HCT116 (cell line): Measurements from ENCODE around the gene CREB3L4. TPM values are rescaled to one million over a fixed set of nuclear protein-coding genes. Genes with fewer than 3 reads are reported as not detected.
A peak's percentile ranks its signal among the peaks of the same experiment; 100 is the strongest.

Experiments used
- ATAC-seq: fragments of 200-7000 bp; cut with Tn5 transposase; 2 replicates; pipeline ENCODE4 v1.9.1; 2020; ENCODE audit warnings: mild to moderate bottlenecking, moderate library complexity
- BruUV-seq: library from RNA; stranded (reverse); fragments of 400-500 nt; replicated peaks from 2 replicates; lab custom pipeline; 2021; lab: Mats Ljungman, UMichigan
- CTCF ChIA-PET: fragments of 300-600 bp; sonication (Branson Sonifier 250); formaldehyde crosslinking; loops from one replicate; lab custom pipeline; 2021; ENCODE audit warnings: antibody characterized with exemption; lab: Charles Lee
- POLR2A ChIA-PET: fragments of 300-600, 350-600 bp; sonication (Branson Sonifier 250); formaldehyde crosslinking; loops from one replicate; lab custom pipeline; 2021; ENCODE audit warnings: antibody characterized with exemption; lab: Charles Lee
- RAD21 ChIA-PET, 2 experiments: fragments of 300-600 bp; sonication (Branson Sonifier 250); formaldehyde crosslinking; loops; one replicate each; lab custom pipeline; 2023; ENCODE audit warnings: low total read pairs in 2 of 2; ENCODE audit not compliant: uncharacterized antibody in 2 of 2, unreplicated experiment in 2 of 2, low non-redundant PET in 1 of 2; lab: Charles Lee
- DNase-seq: peaks from one replicate; pipeline ENCODE4 v3.0.0-alpha.2; 2010; ENCODE audit warnings: low read depth, low spot score
- H2AFZ ChIP-seq: fragments of 200-600 bp; shearing (Covaris generic), sonication (generic); 2 replicates; pipeline ENCODE4 v1.6.1; 2017; ENCODE audit warnings: low read depth, mixed run types, mixed read lengths, antibody characterized with exemption, low read length; ENCODE audit not compliant: poor library complexity, severe bottlenecking
- H3K27ac ChIP-seq: 2 replicates; pipeline ENCODE4 v1.5.1; 2012; ENCODE audit warnings: low read depth, low read length
- H3K27me3 ChIP-seq: fragments of 200-600 bp; sonication (generic); 2 replicates; pipeline ENCODE4 v1.6.1; 2016; ENCODE audit warnings: mixed run types, low read length, mixed read lengths; ENCODE audit not compliant: insufficient read depth
- H3K36me3 ChIP-seq, 2 experiments: fragments of 200-500 bp in 1 of 2; fragments of 200-600 bp in 1 of 2; sonication (Bioruptor generic) in 1 of 2; sonication (generic) in 1 of 2; 2 replicates each; pipeline versions ENCODE4 v1.5.1 to v1.6.1; 2014 to 2016; ENCODE audit warnings: low read length in 2 of 2, inconsistent platforms in 1 of 2, mixed read lengths in 1 of 2, mixed run types in 1 of 2; ENCODE audit not compliant: insufficient read depth in 2 of 2, control insufficient read depth in 1 of 2
- H3K4me1 ChIP-seq, 2 experiments: fragments of 200-600 bp in 1 of 2; sonication (generic) in 1 of 2; 2 replicates each; pipeline versions ENCODE4 v1.5.1 to v1.6.1; 2012 to 2017; ENCODE audit warnings: low read length in 2 of 2, inconsistent platforms in 1 of 2, mild to moderate bottlenecking in 1 of 2, mixed read lengths in 1 of 2, mixed run types in 1 of 2, moderate library complexity in 1 of 2; ENCODE audit not compliant: insufficient read depth in 2 of 2, control insufficient read depth in 1 of 2
- H3K4me2 ChIP-seq: fragments of 200-600 bp; sonication (generic); 2 replicates; pipeline ENCODE4 v1.6.1; 2017; ENCODE audit warnings: mixed run types, low read length, mixed read lengths
- H3K4me3 ChIP-seq, 2 experiments: fragments of 200-600 bp in 1 of 2; sonication (generic) in 1 of 2; replicated peaks in 1 of 2; 2 replicates each; pipeline ENCODE4 v1.5.1; 2011 to 2016; ENCODE audit warnings: low read length in 2 of 2, control low read depth in 1 of 2, low read depth in 1 of 2, mild to moderate bottlenecking in 1 of 2, mixed read lengths in 1 of 2, mixed run types in 1 of 2
- H3K79me2 ChIP-seq: fragments of 200-600 bp; sonication (generic); 2 replicates; pipeline ENCODE4 v1.6.1; 2017; ENCODE audit warnings: mild to moderate bottlenecking, mixed run types, low read length, moderate library complexity, mixed read lengths; ENCODE audit not compliant: insufficient read depth
- H3K9ac ChIP-seq: fragments of 200-600 bp; sonication (generic); 2 replicates; pipeline ENCODE4 v1.6.1; 2016; ENCODE audit warnings: low read length, mixed read lengths
- H3K9me2 ChIP-seq: fragments of 200-600 bp; sonication (generic), shearing (Covaris generic); 2 replicates; pipeline ENCODE4 v1.6.1; 2017; ENCODE audit warnings: mixed run types, mild to moderate bottlenecking, moderate library complexity; ENCODE audit not compliant: insufficient read depth
- H3K9me3 ChIP-seq, 2 experiments: fragments of 200-500 bp in 1 of 2; fragments of 200-600 bp in 1 of 2; sonication (Bioruptor generic) in 1 of 2; sonication (generic) in 1 of 2; 2 replicates each; pipeline ENCODE4 v1.6.1; 2014 to 2017; ENCODE audit warnings: low read length in 2 of 2, mixed read lengths in 2 of 2, inconsistent platforms in 1 of 2, low read depth in 1 of 2, mild to moderate bottlenecking in 1 of 2, mixed run types in 1 of 2, moderate library complexity in 1 of 2; ENCODE audit not compliant: control insufficient read depth in 1 of 2, insufficient read depth in 1 of 2
- H4K20me1 ChIP-seq: fragments of 200-600 bp; sonication (generic), shearing (Covaris generic); 2 replicates; pipeline ENCODE4 v1.6.1; 2017; ENCODE audit warnings: mixed run types, mild to moderate bottlenecking, moderate library complexity; ENCODE audit not compliant: insufficient read depth
- CBX3 ChIP-seq: IDR thresholded peaks from 2 replicates; pipeline ENCODE4 v1.6.1; 2012; ENCODE audit warnings: low read depth
- CTCF ChIP-seq, 3 experiments: fragments of 200-600 bp in 1 of 3; sonication (generic) in 1 of 3; IDR thresholded peaks in 2 of 3; conservative IDR thresholded peaks in 1 of 3; 2 replicates each; pipeline ENCODE4 v1.5.1; 2012 to 2017; ENCODE audit warnings: low read depth in 2 of 3, low read length in 2 of 3, antibody characterized with exemption in 1 of 3, borderline replicate concordance in 1 of 3, control low read depth in 1 of 3, mild to moderate bottlenecking in 1 of 3, mixed read lengths in 1 of 3, mixed run types in 1 of 3, moderate library complexity in 1 of 3; ENCODE audit not compliant: insufficient read depth in 1 of 3
- EZH2phosphoT487 ChIP-seq: fragments of 200-600 bp; IDR thresholded peaks from 2 replicates; pipeline ENCODE4 v1.6.1; 2018; ENCODE audit warnings: antibody characterized with exemption, borderline replicate concordance
- FOSL1 ChIP-seq: IDR thresholded peaks from 2 replicates; pipeline ENCODE4 v1.6.1; 2012; ENCODE audit warnings: low read depth
- JUND ChIP-seq: IDR thresholded peaks from 2 replicates; pipeline ENCODE4 v1.6.1; 2012
- POLR2A ChIP-seq: IDR thresholded peaks from 2 replicates; pipeline ENCODE4 v1.7.0; 2011; ENCODE audit warnings: borderline replicate concordance; ENCODE audit not compliant: insufficient read depth, insufficient read length; ENCODE audit errors: extremely low read depth
- REST ChIP-seq: IDR thresholded peaks from 2 replicates; pipeline ENCODE4 v1.6.1; 2012; ENCODE audit warnings: low read depth
- ZBTB33 ChIP-seq: IDR thresholded peaks from 2 replicates; pipeline ENCODE4 v1.6.1; 2011; ENCODE audit warnings: mild to moderate bottlenecking, low read length, moderate library complexity; ENCODE audit not compliant: insufficient replicate concordance; ENCODE audit errors: extremely low read depth
- ZNF274 ChIP-seq: fragments of 200-500 bp; sonication (Bioruptor generic); IDR thresholded peaks from 2 replicates; pipeline ENCODE4 v1.6.1; 2014; ENCODE audit warnings: mild to moderate bottlenecking, low read depth, low read length, inconsistent platforms
- intact Hi-C: fragments of 100-400 bp; cut with micrococcal nuclease; formaldehyde crosslinking; loops from 2 replicates; pipeline ENCODE4 v1.10.0; 2022
- total RNA-seq: library from RNA; stranded (reverse); gene quantifications from one replicate; pipeline ENCODE4 v1.2.1, GENCODE V29; 2021; ENCODE audit not compliant: unreplicated experiment

Gene CREB3L4
- total RNA-seq, 1 experiment from 2014 or later = 15.3 TPM

GRCh38 chr1:153991151-153991630, 23.5 kb downstream of the CREB3L4 start:
- H3K36me3 ChIP-seq = peaks cover 15 to 31% of the 10 kb centered on the region in 2 experiments
- ChIA-PET POLR2A (interaction anchor here (1.2 to 3.2 kb wide), 13 partner anchors 8 to 458 kb away, joined by 3 to 24 read pairs (median 8); partner anchors contain the start of genes CREB3L4, GATAD2B, ILF2 and S100A16), CTCF (interaction anchor here (1.3 kb wide), 1 partner anchor 14 kb away, joined by 3 read pairs; the partner anchor contains the start of gene JTB), RAD21 (no interaction called here)
- H2AFZ ChIP-seq = no peak overlapping the region
- peaks cover 7 to 34% of the 10 kb centered on the region in 2 experiments for H3K4me1 ChIP-seq
- H3K9ac ChIP-seq = peak overlapping the region; percentile 99
- H3K9me2 ChIP-seq = no peaks in the 10 kb centered on the region
- intact Hi-C loops = no loop called here
- H4K20me1 ChIP-seq = peaks cover 11% of the 10 kb centered on the region; the same call in 1 of the 2 replicates
- peak overlapping the region; percentile 75 for H3K4me2 ChIP-seq
- BruUV-seq = TSS peak; percentile 82
- H3K4me3 ChIP-seq = peak overlapping the region; percentile 89 to 96
- H3K79me2 ChIP-seq = peaks cover 24% of the 10 kb centered on the region
- no peak for DNase-seq
- TF ChIP-seq POLR2A (no peak), REST (no peak), CBX3 (no peak), CTCF (IDR thresholded peaks at IDR 0.05 in 2 of 3, conservative IDR thresholded peaks at IDR 0.05 in 1 of 3; ENCODE audit: borderline replicate concordance in 1 of 3, insufficient read depth in 1 of 3, low read depth in 2 of 3, low read length in 2 of 3) (no peak), EZH2phosphoT487 (no peak), JUND (no peak), ZNF274 (no peak), FOSL1 (no peak), ZBTB33 (no peak)
- no peaks in the 10 kb centered on the region for H3K9me3 ChIP-seq
- H3K27ac ChIP-seq = peak overlapping the region; percentile 80
- ATAC-seq = no peak
- no peaks in the 10 kb centered on the region for H3K27me3 ChIP-seq
